HG03565 (cell line): ENCODE data around the gene ECPAS.
"Not testable (repeated sequence)": the region's sequence is repeated elsewhere in the genome, so short reads cannot be mapped to it uniquely, and the experiment has no call there.

ENCODE experiments used
- ATAC-seq: cut with Tn5 transposase; IDR thresholded peaks from one replicate; pipeline ENCODE4 v1.9.1; 2021; ENCODE audit warnings: mild to moderate bottlenecking, moderate library complexity; ENCODE audit not compliant: unreplicated experiment

ECPAS gene

DNA sequence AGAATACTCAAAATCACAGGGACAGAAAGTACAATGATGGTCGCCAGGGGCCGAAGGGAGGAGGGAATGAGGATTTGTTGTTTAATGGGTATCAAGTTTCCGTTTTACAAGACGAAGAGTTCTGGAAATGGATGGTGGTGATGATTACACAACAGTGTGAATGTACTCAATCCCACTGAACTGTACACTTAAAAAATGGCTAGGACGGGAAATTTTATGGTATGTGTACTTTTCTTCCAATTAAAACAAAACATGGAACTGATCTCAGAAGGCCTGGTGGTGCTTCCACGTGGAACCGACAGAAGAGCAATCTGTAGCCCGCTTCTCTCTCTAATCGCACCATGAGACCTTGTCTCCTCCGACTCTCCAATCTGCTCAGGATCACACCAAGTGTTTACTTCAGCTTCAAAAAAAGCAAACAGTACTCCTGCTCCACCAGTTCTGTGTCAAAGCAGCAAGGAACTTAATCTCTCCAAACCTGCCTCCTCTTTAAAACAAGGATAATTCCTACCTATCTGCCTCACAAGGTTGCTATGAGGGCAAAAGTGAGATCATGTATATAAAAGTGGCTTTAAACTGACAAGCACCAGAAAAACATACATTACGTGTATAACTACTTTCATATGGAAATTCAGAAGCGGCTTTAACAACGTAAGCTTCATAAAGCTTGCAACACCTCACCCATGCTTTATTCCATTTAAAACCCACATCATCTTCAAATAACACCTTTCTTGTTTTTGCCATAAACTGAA, 2.1 kb downstream of the ECPAS start:
- no peak for ATAC-seq

DNA sequence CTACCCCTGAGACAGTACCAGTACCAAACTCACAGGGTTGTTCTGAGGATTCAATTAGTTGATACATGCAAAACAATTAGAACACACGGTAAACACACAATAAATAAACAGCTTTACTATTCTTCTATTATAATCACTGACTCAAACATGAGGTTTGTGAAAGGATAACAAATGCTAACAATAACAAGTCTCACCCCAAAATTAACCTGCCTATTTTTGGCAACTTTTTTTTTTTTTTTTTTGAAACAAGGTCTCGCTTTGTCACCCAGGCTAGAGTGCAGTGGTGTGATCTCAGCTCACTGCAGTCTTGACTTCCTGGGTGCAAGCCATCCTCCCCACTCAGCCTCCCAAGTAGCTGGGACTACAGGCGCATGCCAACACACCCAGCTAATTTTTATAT, 6.5 kb downstream of the ECPAS start:
- ATAC-seq = no peak

- ATAC-seq = no peak
Observed at GRCh38 chr9:111475195-111475594, 9.0 kb downstream of the ECPAS start.

DNA sequence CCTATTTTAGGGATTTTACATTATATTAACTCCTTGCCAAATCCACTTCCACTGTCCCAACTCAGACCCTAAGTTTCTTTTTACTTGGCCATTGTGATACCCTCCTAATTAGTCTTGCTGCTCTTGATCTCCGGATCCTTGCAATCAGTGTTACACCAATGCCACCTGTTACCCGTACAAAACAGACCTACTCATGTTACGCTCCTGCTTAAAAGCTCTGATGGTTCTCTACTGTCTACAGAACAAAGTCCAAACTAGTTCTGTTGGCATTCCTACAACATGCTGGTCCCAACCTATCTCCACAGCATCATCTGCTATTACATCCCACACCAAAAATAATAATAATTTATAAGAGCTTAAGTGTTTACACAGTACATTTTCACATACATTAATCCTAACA, 9.8 kb downstream of the ECPAS start:
- ATAC-seq = no peak

- ATAC-seq = no peak
Observed at GRCh38 chr9:111467778-111468367, 16.3 kb downstream of the ECPAS start.

- no peak for ATAC-seq
Observed at GRCh38 chr9:111463048-111463447, 21.1 kb downstream of the ECPAS start.

DNA sequence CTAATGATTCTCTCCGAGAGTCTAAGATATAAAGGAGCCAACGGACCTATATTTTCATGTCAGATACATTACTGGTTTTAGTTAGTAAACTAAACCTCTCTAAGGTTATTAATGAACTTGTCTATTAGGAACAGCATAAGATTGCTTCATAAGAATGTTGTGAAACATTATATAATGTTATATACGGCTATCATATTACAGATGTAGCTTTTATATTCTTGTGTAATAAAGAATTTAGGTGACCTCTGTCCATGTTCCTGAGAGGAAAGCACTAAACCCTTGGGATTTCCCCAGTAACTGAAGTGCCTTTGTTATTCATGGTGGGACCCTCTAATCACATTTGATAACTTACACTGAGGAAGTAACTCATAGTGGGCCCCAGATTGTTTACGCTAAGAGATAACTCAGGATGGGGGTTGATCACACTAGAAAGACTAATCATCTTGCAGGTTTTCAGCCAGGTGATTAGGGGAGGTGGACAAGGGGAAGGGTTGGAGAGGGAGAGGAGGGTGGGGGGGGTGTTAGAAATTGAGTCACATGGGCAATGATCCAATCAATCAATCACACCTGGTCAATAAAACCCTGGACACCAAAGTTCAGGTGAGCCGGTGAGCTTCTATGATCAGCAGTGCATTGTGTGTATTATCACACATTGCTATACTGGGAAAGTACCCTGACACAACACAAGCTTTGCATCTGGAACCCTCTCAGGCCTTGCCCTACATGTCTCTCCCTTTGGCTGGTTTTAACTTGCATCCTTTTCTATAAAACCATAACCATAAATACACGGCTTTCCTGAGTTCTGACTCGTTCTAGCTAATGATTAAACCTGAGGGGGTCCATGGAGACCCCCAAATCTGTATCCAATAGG, 25.8 kb downstream of the ECPAS start:
- ATAC-seq = no peak

GRCh38 chr9:111456529-111456928, 27.7 kb downstream of the ECPAS start:
- ATAC-seq = no peak

GRCh38 chr9:111455638-111456037, 28.5 kb downstream of the ECPAS start:
- no peak for ATAC-seq

DNA sequence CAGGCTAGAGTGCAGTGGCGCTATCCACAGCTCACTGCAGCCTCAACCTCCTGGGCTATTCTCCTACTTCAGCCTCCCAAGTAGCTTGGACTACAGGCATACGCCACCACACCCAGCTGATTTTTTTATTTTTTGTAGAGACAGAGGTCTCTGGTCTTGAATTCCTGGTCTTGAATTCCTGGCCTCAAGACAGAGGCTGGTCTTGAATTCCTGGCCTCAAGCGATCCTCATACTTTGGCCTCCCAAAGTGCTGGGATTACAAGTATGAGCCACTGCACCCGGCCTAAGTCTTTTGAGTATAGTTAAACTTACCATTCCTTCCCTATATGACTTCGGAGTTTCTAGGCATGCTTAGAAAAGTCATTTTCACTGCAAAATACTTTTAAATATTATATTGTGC, 29.4 kb downstream of the ECPAS start:
- no peak for ATAC-seq

GRCh38 chr9:111451570-111451969, 32.6 kb downstream of the ECPAS start:
- ATAC-seq = no peak

DNA sequence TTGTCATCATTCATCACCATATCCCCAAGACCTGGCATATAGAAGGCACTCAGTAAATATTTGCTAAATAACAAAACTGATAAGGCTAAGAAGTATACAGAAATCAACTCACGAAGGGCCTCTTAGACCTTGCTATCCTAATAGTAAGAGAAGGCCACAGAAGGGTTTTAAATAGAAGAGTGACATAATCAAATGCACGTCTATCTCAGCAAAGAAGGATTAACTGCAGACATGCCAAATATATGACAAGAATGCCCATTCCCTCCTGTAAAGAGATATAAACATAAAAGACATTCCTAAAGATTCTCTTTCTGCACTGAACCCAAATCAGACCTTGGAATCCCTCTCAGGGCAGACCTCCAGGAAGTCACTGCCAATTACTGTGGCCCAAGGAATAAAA, 34.1 kb downstream of the ECPAS start:
- no peak for ATAC-seq

DNA sequence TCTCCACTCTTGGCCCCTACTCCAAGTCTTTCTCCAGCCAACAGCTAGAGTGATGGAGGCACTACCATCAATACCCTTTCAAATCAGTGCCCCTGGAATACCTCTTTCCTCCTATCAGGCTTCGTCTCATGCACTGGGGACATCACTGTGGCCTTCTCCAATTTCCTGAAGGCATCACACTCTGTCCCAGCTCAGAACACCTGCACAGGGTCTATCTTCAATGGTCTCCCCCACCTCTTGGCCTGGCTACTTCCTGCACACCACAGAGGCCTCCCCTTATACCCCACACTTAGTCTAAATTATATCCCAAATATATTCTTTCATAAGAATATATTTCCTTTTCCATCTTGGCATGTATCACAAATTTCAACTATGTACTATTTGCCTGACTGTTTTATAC, 34.5 kb downstream of the ECPAS start:
- ATAC-seq = no peak

GRCh38 chr9:111445799-111446198, 38.4 kb downstream of the ECPAS start:
- not testable (repeated sequence) for ATAC-seq

DNA sequence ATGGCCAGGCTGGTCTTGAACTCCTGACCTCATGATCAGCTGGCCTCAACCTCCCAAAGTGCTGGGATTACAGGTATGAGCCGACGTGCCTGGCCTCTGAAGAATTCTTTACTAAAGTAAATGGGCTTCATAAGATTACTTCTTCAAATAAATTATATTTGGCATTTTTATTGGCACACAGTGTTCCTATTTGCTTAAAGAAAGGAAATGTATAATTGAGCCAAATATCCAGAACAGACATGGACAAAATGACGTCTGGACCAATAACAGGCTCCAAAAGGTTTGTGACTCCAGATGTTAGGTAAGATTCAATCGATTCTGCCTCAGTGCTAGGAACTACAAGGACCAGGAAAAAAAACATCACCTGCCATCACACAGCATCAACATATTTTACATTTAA, 40.7 kb downstream of the ECPAS start:
- no peak for ATAC-seq

DNA sequence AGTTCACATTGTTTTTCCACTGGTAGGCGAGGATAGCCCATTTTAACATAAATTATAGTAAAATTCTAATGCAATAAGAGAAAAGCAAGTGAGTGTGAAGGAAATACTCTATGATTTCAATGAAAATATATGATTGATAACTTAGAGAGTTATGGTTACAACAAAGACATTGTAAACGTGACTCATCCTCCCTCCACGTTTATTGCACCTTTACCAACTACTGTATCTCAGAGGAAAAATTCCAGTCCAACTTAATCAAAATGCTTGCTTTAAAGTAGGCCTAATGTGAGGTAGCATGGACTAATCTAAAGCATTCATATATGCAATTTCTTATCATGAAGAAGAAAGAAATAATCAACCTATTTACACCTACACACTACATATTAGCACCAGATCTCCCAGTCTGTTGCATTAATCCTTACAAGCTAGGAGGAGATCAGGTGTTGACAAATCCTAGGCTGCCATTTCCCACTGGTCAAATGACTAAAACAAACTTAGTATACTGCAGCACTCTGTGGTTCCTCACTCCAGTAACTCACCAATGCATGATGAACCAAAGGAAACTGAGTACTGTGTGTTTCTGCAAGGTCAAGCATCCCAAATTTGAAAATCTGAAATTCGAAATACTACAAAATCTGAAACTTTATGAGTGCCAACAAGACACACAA, 41.7 kb downstream of the ECPAS start:
- no peak for ATAC-seq

DNA sequence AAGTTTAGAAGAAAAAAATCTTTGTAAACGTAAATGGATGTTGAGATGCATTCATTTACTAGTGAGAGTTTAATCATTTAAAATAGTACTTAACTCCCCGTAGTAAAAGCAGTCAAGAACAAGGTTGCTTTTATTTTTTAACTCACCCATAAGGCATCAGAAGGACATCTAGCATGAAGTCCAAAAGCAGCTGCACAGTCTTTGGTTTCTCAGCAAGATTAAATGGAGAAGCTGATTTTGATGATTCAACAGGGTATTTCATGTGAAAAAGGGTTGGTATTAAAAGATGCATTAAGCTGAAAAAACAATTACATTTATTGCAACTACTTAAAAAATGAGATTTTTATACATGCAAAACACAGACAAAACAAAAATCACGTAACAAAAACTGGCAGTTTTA, 44.0 kb downstream of the ECPAS start:
- ATAC-seq = no peak

DNA sequence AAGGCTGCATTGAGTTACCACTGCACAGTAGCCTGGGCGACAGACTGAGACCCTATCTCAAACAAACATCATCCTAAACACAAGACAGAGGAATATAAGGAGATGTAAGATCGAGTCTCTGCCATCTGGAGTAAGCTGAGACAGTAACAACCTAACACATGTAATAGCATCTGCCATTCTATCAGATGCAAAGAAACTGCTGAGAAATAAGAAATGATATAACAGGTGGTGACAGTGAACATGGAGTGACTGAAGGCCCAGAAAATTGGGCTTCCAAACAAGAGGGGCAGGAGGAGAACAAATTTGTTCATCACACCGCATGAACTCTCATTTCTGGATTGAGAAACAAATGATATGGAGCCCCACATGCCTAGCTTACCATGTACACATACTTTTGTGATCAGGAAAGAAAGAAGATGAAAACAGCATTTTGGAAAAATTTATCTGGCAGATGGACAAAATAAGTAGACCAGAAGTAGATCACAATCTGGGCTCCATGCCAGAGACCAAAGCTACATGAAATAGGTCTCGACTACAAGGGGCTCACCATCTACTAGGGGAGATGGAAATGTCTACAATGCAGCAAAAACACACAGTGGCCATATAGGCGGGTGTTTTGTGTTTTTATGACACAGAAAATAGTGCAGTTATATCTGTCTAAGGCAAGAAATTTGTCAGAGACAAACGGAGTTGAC, 45.5 kb downstream of the ECPAS start:
- ATAC-seq = no peak

DNA sequence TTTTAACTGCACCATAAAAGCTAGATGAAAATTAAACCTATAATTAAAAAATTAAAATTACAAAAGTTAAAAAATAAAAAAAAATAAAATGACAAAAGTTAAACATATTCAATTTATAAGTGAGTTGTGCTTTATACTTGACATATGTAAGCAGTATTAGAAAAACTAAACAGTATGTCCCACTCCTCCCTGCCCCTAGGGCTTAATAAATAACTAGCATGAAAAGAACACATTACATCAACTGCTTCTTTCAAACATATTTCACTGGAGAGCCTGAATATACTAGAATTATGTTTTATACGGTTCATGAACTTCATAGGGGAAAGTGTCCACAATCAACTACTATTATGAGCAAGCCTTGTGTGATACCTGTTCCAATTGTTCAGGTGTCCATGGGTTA, 47.6 kb downstream of the ECPAS start:
- ATAC-seq = no peak

DNA sequence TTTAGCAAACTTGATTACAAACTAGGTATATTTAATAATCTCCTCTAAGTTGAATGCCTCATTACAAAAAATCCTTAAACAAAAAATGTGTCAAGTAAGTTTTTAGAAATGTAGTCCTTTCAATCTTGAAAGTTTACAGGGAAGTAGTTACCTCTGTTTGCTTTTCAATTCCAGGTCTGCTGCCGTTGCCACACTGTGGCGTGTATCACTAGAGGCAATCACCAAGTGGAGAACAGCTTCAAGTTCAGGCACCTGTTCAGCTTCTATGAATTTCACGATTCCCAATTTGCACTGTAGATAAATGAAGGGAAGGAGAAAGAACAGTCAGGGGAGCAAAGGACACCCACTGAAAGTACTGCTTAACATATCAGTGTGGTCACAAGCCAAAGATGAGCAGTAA, 51.1 kb downstream of the ECPAS start:
- ATAC-seq = no peak

DNA sequence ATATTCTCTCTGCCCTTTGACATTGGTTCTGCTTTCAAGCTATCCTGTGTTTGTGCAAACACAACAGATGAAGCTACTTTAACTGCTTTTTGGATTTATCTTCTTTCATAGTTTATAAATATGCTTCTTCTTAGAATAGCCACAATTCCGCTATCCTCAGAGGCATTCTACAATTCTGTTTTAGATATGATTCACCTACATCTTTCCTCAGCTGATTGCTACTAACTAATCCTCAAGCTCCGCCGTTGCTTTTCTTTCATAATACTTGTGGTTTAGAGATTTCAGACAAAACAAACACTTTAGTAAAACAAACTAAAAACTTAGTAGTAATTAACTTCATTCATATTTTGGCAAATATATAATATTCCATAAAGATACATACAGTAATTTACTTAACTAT, 52.5 kb downstream of the ECPAS start:
- ATAC-seq = no peak
